Skeletal muscle tissue (tissue), 4 donors: ENCODE results near the gene RABGGTA. TPM values are rescaled to one million over a fixed set of nuclear protein-coding genes. Genes with fewer than 3 reads are reported as not detected.
"Not testable (repeated sequence)": the region's sequence is repeated elsewhere in the genome, so short reads cannot be mapped to it uniquely, and the experiment has no call there.

Experiments
- H3K27ac ChIP-seq: one replicate; pipeline ENCODE4 v1.7.0; 2013; ENCODE audit warnings: mild to moderate bottlenecking, low read depth, low read length, inconsistent platforms
- H3K27me3 ChIP-seq, 3 donors: one replicate each; pipeline ENCODE4 v1.7.0; 2013; ENCODE audit warnings: low read length in 3 of 3; ENCODE audit not compliant: control insufficient read depth in 3 of 3, insufficient read depth in 3 of 3
- H3K36me3 ChIP-seq, 3 donors: one replicate each; pipeline ENCODE4 v1.7.0; 2013; ENCODE audit warnings: low read length in 3 of 3; ENCODE audit not compliant: control insufficient read depth in 3 of 3, insufficient read depth in 3 of 3
- H3K4me1 ChIP-seq, 3 donors: one replicate each; pipeline ENCODE4 v1.7.0; 2013; ENCODE audit warnings: low read length in 3 of 3, mild to moderate bottlenecking in 3 of 3; ENCODE audit not compliant: control insufficient read depth in 3 of 3, insufficient read depth in 3 of 3
- H3K4me3 ChIP-seq, 3 donors: one replicate each; pipeline ENCODE4 v1.7.0; 2013; ENCODE audit warnings: low read length in 3 of 3
- H3K9ac ChIP-seq, 3 donors: one replicate each; pipeline ENCODE4 v1.7.0; 2013; ENCODE audit warnings: low read length in 3 of 3, mild to moderate bottlenecking in 3 of 3, moderate library complexity in 2 of 3, low read depth in 1 of 3
- H3K9me3 ChIP-seq, 3 donors: one replicate each; pipeline ENCODE4 v1.7.0; 2013; ENCODE audit warnings: low read length in 3 of 3; ENCODE audit not compliant: control insufficient read depth in 3 of 3
- total RNA-seq: library from RNA; depleted of rRNA; stranded (reverse); fragments of >200 nt; gene quantifications from one replicate; pipeline ENCODE4 v1.2.3, GENCODE V29; 2014
- donor health status: Osteomylitis.

The RABGGTA gene
- total RNA-seq, 1 donor from 2014 or later: 11.5 TPM

DNA sequence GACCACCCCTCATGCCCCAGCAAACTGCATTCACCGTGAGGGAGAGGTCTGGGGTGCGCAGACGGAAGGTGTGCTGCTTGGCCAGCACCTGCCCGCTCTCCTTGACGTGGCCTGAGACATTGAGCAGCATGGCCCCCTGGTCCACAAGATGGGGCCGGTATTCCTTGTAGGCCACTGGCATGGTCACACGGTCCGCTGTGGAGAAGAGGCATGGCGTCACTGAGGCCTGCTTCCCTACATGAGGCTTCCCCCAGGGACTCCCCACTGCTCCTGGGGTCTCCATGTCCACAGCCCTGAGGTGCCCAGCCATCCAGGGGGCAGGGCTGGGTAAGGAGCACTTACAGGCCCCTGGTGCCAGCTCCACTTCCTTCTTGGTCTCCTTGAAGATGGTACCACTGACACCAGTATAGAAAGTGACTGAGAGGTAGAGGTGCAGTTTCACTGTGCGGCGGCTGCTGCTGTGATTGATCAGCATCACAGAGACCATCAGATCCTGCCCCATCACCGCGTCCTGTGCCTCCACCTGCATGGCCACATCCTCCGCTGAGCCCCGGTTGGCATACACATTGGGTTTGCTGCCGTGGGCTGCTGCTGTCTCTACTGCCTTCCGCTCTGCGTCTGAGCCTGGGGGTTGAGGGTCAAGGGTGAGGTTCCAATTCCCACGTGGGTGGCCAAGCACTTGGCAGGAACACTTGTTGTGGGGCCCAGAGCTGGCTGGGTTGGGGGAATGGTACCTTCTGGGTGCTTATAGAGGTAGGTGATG, 16.6 kb downstream of the RABGGTA start:
- peaks cover 3 to 9% (median 5%) of the 10 kb centered on the region in 3 donors for H3K36me3 ChIP-seq
- no peak overlapping the region for H3K4me3 ChIP-seq
- H3K27ac ChIP-seq: no peak overlapping the region
- H3K27me3 ChIP-seq: no peaks in the 10 kb centered on the region
- no peaks in the 10 kb centered on the region for H3K9me3 ChIP-seq
- no peaks in the 10 kb centered on the region for H3K4me1 ChIP-seq
- no peak overlapping the region for H3K9ac ChIP-seq

DNA sequence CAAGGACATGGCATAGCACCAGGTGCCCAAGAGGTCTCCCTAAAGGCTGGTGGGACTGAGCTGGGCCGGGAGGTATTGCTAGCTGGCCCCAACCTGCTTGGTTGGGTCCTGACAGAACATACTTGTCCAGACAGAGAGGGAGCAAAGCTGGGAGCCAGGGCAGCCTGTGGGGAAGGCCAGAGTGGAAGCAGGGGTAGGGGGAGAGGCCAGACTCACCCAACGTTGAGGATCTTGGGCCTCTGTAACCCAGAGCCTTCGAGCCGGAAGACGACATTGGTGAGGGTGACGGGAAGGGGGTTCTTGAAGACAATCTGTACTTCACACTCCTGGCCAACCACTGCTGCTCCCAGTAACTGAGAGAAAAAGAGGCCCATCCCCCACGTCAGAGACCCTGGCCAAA, 17.5 kb downstream of the RABGGTA start:
- H3K9me3 ChIP-seq: no peaks in the 10 kb centered on the region
- H3K4me3 ChIP-seq: no peak overlapping the region
- H3K9ac ChIP-seq: peak overlapping the region in 1 of 3 donors; percentile 20
- H3K27ac ChIP-seq: no peak overlapping the region
- H3K36me3 ChIP-seq: peaks cover 3 to 9% (median 5%) of the 10 kb centered on the region in 3 donors
- no peaks in the 10 kb centered on the region for H3K4me1 ChIP-seq
- no peaks in the 10 kb centered on the region for H3K27me3 ChIP-seq

GRCh38 chr14:24252289-24253124, 18.9 kb downstream of the RABGGTA start:
- no peak overlapping the region for H3K27ac ChIP-seq
- no peaks in the 10 kb centered on the region for H3K9me3 ChIP-seq
- no peak overlapping the region for H3K9ac ChIP-seq
- no peaks in the 10 kb centered on the region for H3K27me3 ChIP-seq
- H3K4me3 ChIP-seq: no peak overlapping the region
- H3K36me3 ChIP-seq: peaks cover 3 to 9% (median 5%) of the 10 kb centered on the region in 3 donors
- H3K4me1 ChIP-seq: no peaks in the 10 kb centered on the region

GRCh38 chr14:24251880-24252288, 19.5 kb downstream of the RABGGTA start:
- Histone ChIP-seq H3K36me3 (peaks cover 3 to 9% (median 5%) of the 10 kb centered on the region in 3 donors), H3K9ac (no peak overlapping the region), H3K4me1 (no peaks in the 10 kb centered on the region), H3K27me3 (no peaks in the 10 kb centered on the region), H3K9me3 (no peaks in the 10 kb centered on the region), H3K27ac (no peak overlapping the region), H3K4me3 (no peak overlapping the region)

DNA sequence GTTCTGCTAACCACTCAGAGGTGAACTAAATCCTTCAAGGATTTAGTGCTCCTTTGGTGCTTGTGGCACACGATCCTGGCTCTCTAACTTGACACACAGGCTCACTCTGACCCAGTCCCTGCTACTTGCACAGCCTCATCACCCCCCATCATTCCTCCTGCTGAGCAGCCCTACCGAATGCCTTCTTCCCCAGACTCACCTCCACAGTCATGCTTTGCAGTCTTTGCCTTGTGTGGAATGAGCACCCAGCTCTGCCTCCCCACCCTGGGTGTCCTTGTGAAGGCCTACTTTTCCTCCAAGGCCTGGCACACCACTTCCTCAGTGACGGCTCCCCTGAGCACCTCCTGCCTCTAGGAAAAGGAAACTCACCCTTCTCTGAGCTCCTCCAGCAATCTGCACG, 21.0 kb downstream of the RABGGTA start:
- H3K4me1 ChIP-seq: no peaks in the 10 kb centered on the region
- no peak overlapping the region for H3K27ac ChIP-seq
- no peaks in the 10 kb centered on the region for H3K9me3 ChIP-seq
- H3K9ac ChIP-seq: no peak overlapping the region
- H3K27me3 ChIP-seq: no peaks in the 10 kb centered on the region
- peaks cover 3 to 9% (median 5%) of the 10 kb centered on the region in 3 donors for H3K36me3 ChIP-seq
- no peak overlapping the region for H3K4me3 ChIP-seq

- Histone ChIP-seq H3K27ac (no peak overlapping the region), H3K4me1 (no peaks in the 10 kb centered on the region), H3K36me3 (peaks cover 0 to 2% (median 2%) of the 10 kb centered on the region in 3 donors), H3K9ac (no peak overlapping the region), H3K27me3 (no peaks in the 10 kb centered on the region), H3K9me3 (no peaks in the 10 kb centered on the region), H3K4me3 (no peak overlapping the region)
Measured at GRCh38 chr14:24249230-24250021, 22.0 kb downstream of the RABGGTA start.

DNA sequence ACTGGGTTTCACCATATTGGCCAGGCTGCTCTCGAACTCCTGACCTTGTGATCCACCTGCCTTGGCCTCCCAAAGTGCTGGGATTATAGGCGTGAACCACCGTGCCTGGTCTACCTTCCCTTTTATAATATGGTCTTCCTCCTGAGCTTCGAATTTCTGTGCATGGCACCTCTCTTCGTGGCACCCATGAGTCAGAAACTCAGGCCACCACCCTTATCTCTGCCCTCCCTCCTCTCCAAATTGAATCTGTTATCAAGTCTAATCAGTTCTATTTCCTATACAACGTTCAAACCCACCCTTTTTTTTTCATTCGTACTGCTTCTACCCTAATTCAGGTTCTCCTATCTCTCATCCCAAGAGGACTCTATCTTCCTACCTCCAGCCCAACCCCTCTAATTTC, 24.0 kb downstream of the RABGGTA start:
- H3K4me1 ChIP-seq: peaks cover 6 to 9% (median 6%) of the 10 kb centered on the region in 3 donors
- no peak overlapping the region for H3K4me3 ChIP-seq
- H3K9ac ChIP-seq: no peak overlapping the region
- no peaks in the 10 kb centered on the region for H3K27me3 ChIP-seq
- no peaks in the 10 kb centered on the region for H3K9me3 ChIP-seq
- peaks cover 0 to 2% (median 0%) of the 10 kb centered on the region in 3 donors for H3K36me3 ChIP-seq
- H3K27ac ChIP-seq: no peak overlapping the region

GRCh38 chr14:24246765-24247212, 24.6 kb downstream of the RABGGTA start:
- no peaks in the 10 kb centered on the region for H3K27me3 ChIP-seq
- H3K27ac ChIP-seq: no peak overlapping the region
- peaks cover 8 to 11% (median 9%) of the 10 kb centered on the region in 3 donors for H3K4me1 ChIP-seq
- H3K9me3 ChIP-seq: no peaks in the 10 kb centered on the region
- no peak overlapping the region for H3K4me3 ChIP-seq
- peaks cover 0 to 2% (median 0%) of the 10 kb centered on the region in 3 donors for H3K36me3 ChIP-seq
- no peak overlapping the region for H3K9ac ChIP-seq

DNA sequence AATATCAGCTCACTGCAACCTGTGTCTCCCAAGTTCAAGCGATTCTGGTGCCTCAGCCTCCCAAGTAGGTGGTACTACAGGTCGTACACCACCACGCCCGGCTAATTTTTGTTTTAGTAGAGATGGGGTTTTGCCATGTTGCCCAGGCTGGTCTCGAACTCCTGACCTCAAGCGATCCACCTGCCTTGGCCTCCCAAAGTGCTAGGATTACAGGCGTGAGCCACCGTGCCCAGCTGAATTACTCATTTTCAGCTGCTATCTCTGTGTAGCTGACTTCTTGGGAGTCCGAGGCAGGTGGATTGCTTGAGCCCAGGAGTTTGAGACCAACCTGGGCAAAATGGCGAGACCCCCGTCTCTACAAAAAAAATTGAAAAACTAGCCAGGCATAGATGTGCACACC, 26.0 kb downstream of the RABGGTA start:
- H3K4me1 ChIP-seq: peaks cover 21 to 26% (median 23%) of the 10 kb centered on the region in 3 donors
- not testable (repeated sequence) for H3K27ac ChIP-seq, H3K9ac ChIP-seq, H3K36me3 ChIP-seq, H3K27me3 ChIP-seq, H3K4me3 ChIP-seq, H3K9me3 ChIP-seq
